ENCODE results near the gene TBKBP1.

DNA sequence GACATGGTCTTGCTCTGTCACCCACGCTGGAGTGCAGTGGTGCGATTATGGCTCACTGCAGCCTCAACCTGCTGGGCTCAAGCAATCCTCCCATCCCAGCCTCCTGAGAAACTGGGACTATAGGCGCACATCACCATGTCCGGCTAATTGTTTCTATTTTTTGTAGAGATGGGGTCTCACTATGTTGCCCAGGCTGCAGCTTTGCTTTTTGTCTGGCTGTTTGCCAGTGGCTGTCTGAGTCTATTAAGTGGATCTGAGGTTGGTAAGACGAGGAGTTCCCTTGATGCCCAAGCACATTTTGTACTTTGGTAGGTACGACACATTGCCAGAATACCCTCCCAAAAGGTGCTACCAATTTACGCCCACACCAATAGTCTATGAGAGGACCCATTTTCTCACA, 44.2 kb downstream of the TBKBP1 start:
- no peak for TF ChIP-seq CTCF (IDR thresholded peaks at IDR 0.05)
- TF ChIP-seq POLR2A (IDR thresholded peaks at IDR 0.05): no peak

All from body of pancreas (tissue), 4 donors.